KBM-7 (cell line): ENCODE measurements around the gene CSNK1A1.
A peak's percentile ranks its signal among the peaks of the same experiment; 100 is the strongest.
"Not testable (repeated sequence)": the region's sequence is repeated elsewhere in the genome, so short reads cannot be mapped to it uniquely, and the experiment has no call there.

Experiments
- DNase-seq: peaks from one replicate; pipeline ENCODE4 v3.0.0-alpha.2; 2015
- in situ Hi-C: fragments of 300-500 bp; cut with MboI; formaldehyde crosslinking; loops from 2 replicates; pipeline ENCODE4 v1.14.3; 2020; ENCODE audit warnings: low sequenced_read_pairs, low pct_unique_long_range_greater_than_20kb, mixed read lengths

CSNK1A1 gene

DNA sequence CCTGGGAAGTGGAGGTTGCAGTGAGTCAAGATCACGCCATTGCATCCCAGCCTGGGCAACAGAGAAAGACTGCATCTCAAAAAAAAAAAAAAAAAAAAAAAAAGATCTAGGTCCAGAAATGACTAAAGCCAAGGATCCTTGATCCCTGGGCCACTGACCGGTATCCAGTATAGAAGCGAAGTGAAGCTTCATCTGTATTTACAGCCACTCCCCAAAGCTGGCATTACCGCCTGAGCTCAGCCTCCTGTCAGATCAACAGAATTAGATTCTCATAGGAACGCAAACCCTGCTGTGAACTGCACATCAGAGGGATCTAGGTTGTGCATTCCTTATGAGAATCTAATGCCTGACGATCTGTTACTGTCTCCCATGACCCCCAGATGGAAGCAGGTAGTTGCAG, 9.3 kb downstream of the CSNK1A1 start:
- in situ Hi-C loops = no loop called here
- DNase-seq = no peak

DNA sequence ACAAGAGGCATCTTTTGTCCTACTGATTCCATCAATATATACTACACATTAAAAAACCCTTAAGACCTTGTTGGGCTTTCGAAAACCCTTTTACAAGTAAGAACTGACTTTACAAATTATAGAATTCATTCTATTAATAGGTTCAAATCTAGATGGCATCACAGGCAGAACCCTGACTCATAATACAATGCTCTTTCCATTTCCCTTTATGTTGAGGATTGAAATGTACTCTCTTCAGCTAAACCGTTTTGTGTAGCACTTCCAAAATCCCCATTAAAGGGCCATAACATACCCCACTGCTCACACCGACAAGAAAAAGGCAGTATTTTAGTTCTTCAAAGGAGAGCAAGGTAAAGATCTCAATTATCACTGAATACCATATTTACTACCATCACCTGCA, 11.2 kb downstream of the CSNK1A1 start:
- in situ Hi-C loops = no loop called here
- DNase-seq = no peak

GRCh38 chr5:149537374-149537975, 13.8 kb downstream of the CSNK1A1 start:
- no peak for DNase-seq
- in situ Hi-C loops = no loop called here

DNA sequence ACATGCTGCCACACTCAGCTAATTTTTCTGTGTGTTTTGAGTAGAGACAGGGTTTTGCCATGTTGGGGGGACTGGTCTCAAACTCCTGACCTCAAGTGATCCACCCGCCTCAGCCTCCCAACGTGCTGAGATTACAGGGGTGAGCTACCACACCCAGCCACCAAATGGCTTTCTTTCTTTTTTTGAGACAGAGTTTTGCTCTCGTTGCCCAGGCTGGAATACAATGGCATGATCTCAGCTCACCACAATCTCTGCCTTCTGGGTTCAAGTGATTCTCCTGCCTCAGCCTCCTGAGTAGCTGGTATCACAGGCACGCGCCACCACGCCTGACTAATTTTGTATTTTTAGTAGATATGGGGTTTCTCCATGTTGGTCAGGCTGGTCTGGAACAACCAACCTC, 15.5 kb downstream of the CSNK1A1 start:
- in situ Hi-C loops = not testable (repeated sequence)

GRCh38 chr5:149532413-149532812, 18.8 kb downstream of the CSNK1A1 start:
- in situ Hi-C loops = no loop called here
- DNase-seq = no peak

More for the DNA sequence above, 15.5 kb downstream of the CSNK1A1 start:
- not testable (repeated sequence) for DNase-seq

DNA sequence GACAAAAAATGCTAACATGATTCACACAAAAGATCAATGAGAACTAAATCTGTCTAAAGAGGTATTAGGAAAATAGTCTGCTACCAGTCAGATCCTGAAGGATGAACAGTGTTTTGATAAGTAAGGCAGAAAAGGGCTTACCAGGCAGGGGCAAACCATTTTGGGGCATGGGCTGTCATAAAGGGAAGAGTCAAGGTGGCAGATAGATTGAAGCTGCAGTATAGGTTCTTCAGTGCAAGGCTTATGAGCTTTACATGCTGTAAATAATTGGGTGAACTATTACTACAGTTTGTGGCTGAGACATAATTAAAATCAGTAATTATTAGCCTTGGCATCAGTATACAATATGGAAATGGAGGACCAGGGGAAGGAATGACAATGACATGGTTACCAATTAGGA, 21.8 kb downstream of the CSNK1A1 start:
- no peak for DNase-seq

DNA sequence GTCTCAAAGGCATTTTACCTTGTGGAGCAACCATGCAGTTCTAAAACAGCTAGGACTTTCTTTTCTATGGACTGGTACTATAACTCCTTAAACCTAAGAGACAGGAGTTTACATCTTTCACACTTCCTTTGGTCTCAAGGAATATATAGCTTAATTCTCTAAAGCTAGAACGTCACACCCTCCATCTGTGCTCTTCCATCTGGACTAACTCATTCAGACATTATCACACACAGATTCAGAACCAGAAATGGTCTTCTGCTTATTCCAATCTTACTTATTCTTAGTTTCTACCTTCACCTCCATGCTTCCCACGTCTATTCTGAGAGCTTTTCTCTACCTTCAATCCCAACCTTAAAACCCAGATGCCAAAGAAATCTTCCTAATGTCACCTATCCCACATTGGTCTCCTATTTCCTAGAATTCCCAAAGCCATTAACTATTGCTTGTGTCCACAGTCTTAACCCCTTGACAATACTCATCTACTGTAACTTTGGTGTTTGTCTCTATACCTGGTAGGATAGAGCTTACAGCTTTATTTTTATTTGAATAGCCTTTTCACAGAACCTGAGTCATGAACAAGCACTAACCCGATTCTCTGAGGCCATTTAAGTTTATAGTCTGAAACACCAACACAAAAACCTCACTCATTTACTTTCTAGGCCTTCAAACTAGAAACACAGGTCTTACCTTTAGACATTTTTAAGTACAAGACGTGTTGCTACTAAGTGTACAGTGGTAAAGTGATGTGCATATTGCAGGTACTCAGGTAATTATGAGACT, 22.8 kb downstream of the CSNK1A1 start:
- in situ Hi-C loops = no loop called here
- DNase-seq = no peak

More for the DNA sequence above, 21.8 kb downstream of the CSNK1A1 start:
- in situ Hi-C loops = no loop called here

DNA sequence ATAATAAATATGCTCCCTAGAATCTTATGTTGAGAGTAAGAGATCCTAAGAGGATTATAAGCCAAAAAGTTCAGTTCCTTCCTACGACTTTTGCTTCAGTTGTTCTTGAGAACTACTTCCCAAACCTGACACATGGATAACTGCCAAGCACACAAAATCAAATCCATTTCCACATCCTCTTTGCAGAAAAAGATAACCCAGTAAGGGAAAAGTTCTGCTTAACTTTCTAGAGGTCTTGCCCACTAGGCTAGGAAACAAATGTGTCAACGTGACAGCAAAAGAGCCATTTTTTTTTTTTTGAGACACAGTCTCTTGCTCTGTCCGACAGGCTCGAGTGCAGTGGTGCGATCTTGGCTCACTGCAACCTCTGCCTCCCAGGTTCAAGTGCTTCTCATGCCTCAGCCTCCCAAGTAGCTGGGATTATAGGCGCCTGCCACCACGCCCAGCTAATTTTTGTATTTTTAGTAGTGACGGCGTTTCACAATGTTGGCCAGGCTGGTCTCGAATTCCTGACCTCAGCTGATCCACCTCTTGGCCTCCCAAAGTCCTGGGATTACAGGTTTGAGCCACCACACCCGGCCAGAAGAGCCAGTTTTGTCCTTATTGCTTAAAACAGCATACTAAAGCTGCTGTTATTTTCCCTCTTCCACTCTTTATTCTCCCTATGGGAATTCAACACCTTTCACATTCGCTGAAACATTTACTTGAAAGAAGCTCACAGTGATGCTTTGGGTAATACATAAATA, 24.2 kb downstream of the CSNK1A1 start:
- in situ Hi-C loops = no loop called here
- peak; percentile 10 for DNase-seq

- in situ Hi-C loops = no loop called here
- no peak for DNase-seq
Measured at GRCh38 chr5:149521739-149522685, 29.2 kb downstream of the CSNK1A1 start.

DNA sequence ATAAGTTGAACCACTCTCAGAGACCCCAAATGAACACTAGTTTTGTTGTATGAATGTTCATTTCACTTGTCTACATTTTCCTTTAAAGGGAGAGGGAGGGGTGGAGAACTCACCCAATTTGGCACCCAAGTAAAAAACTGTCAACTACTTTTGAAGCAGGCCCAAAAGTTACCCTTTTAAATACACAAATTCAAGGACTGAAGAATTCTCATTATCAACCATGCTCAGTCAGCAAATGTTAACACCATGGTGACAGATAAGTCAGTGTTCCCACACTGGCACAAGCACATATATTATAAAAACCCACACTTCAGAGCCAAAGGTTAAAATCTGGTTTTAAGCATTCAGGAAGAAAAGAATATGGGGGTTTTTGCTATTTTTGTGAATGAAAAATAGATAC, 31.6 kb downstream of the CSNK1A1 start:
- in situ Hi-C loops = no loop called here
- DNase-seq = no peak

- in situ Hi-C loops = no loop called here
- peak; percentile 25 for DNase-seq
Measured at GRCh38 chr5:149518620-149519019, 32.6 kb downstream of the CSNK1A1 start.

DNA sequence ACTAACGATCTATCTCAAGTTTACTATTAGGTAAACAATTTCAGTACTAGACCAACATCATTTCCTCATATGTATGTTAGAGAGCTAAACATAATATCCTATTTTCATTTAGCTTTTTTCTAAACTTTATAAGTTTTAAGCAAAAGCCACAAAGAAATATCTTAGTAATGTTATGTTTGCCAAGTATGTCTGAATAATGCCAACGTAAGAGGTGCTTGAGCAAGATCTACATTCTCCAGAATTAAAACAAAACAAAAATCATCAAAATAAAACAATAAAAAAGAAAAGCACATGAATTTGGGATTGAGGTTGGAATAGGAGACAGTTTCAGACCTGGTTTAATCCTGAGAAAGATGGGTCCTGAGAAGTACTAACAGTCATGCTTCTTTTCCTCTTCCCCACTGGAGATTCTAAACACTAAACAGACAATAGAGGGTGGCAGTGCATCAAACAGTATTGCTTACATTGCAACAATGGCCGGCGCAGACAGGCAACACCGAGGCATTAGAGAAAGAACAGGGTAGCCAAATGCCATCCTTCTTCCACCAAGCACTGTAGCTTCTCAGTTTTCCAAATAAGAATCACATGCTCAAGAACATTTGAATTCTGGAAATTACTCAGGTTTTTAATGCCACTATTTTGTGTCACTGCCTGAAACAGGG, 33.6 kb downstream of the CSNK1A1 start:
- DNase-seq = no peak
- in situ Hi-C loops = no loop called here

DNA sequence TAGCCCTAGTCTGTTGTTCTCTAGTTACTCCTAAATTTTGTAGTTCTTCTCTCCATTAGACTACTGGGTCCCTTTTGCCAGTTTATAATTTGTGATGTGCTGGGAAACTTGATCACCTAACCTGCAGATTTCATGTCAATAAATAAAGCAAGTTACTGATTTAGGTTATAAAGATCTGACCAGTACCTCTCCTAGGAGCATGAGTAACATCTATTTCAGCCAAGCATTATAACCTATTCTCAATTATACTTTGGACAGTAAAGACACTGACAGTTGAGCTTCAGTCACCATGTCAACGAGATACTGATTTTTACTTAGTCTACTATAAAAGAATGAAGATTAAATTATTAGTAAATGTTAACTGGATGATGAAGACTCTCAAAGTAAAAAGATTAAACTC, 36.7 kb downstream of the CSNK1A1 start:
- in situ Hi-C loops = no loop called here
- no peak for DNase-seq

- DNase-seq, in situ Hi-C loops: not testable (repeated sequence)
Measured at GRCh38 chr5:149513372-149513947, 37.8 kb downstream of the CSNK1A1 start.

DNA sequence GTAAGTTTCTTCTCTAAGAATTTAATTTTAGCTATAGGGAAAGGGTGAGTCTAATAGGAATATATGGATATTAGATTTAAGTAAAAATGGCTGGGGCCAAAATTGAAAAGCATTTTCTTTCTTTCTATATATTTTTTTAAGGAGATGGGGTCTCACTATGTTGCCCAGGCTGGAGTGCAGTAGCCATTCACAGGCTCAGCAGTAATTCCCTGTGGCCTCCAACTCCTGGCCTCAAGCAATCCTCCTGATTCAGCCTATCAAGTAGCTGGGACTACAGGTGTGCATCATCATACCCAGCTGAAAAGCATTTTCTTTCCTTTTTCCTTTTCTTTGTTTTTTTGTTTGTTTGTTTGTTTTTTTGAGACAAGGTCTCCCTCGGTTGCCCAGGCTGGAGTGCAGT, 41.1 kb downstream of the CSNK1A1 start:
- no peak for DNase-seq
- in situ Hi-C loops = no loop called here

DNA sequence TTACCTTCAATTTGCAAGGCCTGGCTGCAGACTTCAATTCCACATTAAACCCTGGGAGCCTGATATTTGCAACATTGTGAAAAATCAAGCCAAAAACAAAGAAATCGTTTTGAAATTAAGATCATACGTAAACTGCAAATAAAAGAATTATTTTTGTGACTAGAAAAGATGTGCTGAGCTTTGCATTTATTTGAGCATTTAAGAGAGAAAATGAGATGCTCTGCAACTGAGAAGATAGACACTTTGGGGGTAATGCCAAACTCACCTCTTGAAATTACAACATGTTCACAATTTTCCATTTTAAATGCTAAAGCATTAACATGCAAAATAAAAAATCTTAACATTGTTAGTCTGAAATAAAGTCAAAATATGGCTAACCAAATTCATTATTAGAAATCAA, 46.6 kb downstream of the CSNK1A1 start:
- DNase-seq = no peak

GRCh38 chr5:149503006-149503405, 48.2 kb downstream of the CSNK1A1 start:
- no peak for DNase-seq
- in situ Hi-C loops = no loop called here

More for the DNA sequence above, 46.6 kb downstream of the CSNK1A1 start:
- in situ Hi-C loops = no loop called here

DNA sequence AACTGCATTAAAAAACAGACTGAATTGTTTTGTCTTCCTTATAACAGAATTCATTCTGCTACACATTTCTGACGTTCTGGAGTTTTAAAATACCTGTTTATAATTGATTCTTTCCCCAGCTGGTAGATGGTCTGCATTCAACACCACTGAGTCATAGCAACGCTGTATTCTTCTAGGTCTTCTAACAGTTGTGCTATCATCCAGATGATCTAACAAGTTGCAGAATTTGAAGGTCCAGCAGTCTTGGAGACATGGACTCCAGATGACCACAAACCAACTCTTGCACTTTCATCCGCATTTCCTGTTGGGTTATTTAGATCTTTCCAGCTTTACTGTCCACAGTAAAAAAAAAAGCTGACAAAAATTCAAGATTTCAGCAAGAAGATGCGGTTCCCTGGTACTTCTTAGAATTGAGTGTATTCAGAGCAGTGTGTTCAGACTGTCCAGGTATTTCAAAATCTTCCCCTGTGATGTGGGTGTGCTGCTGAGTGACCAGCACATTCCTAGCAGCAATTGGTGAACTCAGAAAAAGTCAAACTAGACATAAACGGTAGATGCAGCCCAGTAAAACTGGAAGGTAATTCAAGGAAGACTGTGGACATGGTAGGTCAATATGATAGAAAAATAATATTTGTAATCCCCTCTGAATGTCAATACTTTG, 50.2 kb downstream of the CSNK1A1 start:
- in situ Hi-C loops = no loop called here
- DNase-seq = no peak
